ENCODE results near the gene RITA1.
A peak's percentile ranks its signal among the peaks of the same experiment; 100 is the strongest.
"Not testable (repeated sequence)": the region's sequence is repeated elsewhere in the genome, so short reads cannot be mapped to it uniquely, and the experiment has no call there.

RITA1 gene, protein sequence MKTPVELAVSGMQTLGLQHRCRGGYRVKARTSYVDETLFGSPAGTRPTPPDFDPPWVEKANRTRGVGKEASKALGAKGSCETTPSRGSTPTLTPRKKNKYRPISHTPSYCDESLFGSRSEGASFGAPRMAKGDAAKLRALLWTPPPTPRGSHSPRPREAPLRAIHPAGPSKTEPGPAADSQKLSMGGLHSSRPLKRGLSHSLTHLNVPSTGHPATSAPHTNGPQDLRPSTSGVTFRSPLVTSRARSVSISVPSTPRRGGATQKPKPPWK

GRCh38 chr12:113185180-113186032 lies at the start of gene RITA1, which contains the start of gene DDX54:
Gene RITA1, plus strand, starts transcription at chr12:113185721. Its CDS starts 1,026 bp downstream, at chr12:113186747.
Gene DDX54, minus strand, starts transcription at chr12:113185478. Its CDS starts 27 bp downstream, at chr12:113185451.
- peak; percentile 68 for DNase-seq (ENCODE audit: low read depth)

DNA sequence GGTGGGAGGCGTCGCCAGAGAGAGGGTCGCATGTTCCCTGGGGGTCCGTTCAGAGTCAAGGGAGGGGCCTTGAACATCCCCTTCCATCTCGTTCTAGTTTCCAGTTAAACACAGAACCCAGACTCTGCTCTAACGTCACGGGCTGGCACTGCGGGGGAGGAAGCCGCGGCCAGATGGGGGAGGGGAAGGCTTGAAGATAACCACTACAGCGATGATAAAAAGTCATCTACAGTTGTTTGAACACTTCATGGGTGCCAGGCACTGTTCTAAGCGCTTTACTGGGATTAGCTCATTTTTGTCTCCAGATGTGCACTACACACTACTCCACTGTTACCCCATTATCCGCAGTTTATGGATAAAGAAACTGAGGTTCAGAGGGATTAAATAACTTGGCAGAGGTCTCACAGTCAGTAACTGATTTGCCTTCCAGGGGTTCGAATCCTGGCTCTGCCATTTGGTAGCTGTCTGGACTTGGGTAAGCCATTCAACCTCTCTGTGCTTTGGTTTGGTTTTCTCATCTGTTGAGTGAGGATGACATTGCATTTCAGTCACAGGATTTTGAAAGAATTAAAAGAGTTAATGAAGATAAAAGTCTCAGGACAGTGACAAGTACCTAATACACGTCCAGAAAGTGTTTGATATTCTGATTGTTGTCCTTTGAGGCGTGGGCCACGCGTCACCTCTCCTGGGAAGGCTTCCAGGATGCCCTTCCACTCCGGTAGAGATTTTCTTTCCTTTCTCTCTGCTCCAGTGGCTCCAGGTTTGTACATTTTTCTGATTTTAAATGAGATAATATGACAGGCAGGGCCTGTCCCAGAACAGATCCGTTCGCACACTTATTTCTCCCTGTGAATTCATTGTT lies 49.2 kb upstream of the RITA1 start:
- no peak for DNase-seq (ENCODE audit: low read depth)

- DNase-seq (ENCODE audit: low read depth), result no peak
Measured at GRCh38 chr12:113136990-113137511, 48.5 kb upstream of the RITA1 start.

GRCh38 chr12:113137861-113138783 lies 47.4 kb upstream of the RITA1 start:
- DNase-seq (ENCODE audit: low read depth), result no peak

GRCh38 chr12:113138826-113139225 lies 46.7 kb upstream of the RITA1 start:
- no peak for DNase-seq (ENCODE audit: low read depth)

DNA sequence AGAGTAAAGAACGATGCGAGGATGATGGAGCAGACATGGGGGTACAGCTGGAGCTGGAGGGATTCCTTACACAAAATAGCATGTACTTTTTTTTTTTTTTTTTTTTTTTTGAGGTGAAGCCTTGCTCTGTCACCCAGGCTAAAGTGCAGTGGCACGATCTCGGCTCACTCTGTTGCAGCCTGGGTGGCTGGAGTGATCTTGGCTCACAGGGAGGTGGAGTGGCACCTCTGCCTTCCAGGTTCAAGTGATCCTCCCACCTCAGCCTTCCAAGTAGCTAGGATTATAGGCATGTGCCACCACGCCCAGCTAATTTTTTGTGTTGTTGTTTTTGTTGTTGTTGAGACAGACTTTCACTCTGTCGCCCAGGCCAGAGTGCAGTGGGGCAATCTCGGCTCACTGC lies 44.8 kb upstream of the RITA1 start:
- DNase-seq (ENCODE audit: low read depth), result no peak

GRCh38 chr12:113141716-113142115 lies 43.8 kb upstream of the RITA1 start:
- not testable (repeated sequence) for DNase-seq (ENCODE audit: low read depth)

- no peak for DNase-seq (ENCODE audit: low read depth)
Measured at GRCh38 chr12:113142173-113142885, 43.2 kb upstream of the RITA1 start.

DNA sequence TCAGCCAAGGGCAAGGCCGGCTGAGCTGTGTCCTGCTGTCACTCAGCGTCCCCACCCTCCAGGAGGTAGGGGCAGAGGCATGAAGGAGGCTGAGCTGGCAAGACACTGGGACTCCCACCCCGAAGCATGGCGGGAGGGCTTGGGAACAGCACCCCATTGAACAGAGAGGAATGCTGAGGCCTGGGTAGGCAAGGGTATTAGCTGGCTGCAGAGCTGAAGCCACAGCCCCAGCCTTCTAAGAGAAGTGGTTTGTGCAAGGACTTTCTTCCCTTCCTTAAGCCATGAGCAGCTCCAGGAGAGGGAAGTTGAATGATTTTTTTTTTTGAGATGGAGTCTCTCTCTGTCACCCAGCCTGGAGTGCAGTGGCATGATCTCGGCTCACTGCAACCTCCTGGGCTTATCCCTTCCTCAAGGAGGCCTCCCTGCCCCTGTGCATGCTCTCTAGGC lies 42.6 kb upstream of the RITA1 start:
- no peak for DNase-seq (ENCODE audit: low read depth)

DNA sequence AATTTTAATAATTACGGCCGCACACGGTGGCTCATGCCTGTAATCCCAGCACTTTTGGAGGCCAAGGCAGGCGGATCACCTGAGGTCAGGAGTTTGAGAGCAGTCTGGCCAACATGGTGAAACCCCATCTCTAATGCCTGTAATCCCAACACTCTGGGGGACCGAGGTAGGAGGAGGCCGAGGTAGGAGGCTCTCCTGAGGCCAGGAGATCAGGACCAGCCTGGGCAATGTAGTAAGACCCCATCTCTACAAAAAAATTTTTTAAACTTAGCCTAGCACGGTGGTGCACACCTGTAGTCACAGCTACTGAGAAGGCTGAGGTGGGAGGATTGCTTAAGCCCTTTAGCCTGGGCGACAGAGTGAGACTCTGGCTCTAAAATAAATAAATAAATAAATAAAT lies 41.6 kb upstream of the RITA1 start:
- DNase-seq (ENCODE audit: low read depth), result no peak

- DNase-seq (ENCODE audit: low read depth), result no peak
Measured at GRCh38 chr12:113144806-113145205, 40.7 kb upstream of the RITA1 start.

- DNase-seq (ENCODE audit: low read depth), result no peak
Measured at GRCh38 chr12:113145720-113146551, 39.6 kb upstream of the RITA1 start.

- DNase-seq (ENCODE audit: low read depth), result no peak
Measured at GRCh38 chr12:113146999-113147398, 38.5 kb upstream of the RITA1 start.

GRCh38 chr12:113149361-113150150 lies 36.0 kb upstream of the RITA1 start, which contains the start of gene CFAP73:
Gene CFAP73, plus strand, starts transcription at chr12:113149724. Its CDS starts 134 bp downstream, at chr12:113149858.
- DNase-seq (ENCODE audit: low read depth), result no peak

DNA sequence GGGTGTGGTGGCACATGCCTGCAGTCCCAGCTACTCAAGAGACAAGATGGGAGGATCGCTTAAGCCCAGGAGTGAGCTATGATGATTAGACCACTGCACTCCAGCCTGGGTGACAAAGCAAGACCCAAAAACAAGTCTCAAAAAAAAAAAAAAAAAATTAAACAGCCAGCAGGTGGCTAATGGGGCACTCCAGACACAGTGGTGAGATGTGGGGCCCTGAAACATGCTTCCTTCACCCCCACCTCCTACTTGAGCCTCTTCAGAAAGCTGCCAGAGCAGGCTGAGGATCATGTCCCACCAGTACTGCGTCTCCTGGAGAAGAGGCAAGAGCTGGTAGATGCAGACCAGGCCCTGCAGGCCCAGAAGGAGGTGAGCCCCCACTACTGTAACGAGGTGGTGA lies 33.9 kb upstream of the RITA1 start:
- no peak for DNase-seq (ENCODE audit: low read depth)

- no peak for DNase-seq (ENCODE audit: low read depth)
Measured at GRCh38 chr12:113152196-113152834, 33.2 kb upstream of the RITA1 start.

Measured in CMK (cell line).